Nephron (organoid): Measurements from ENCODE around the gene VPS45.

Source experiments
- H3K27ac Mint-ChIP-seq, 3 experiments: 2 replicates each; pipeline ENCODE4 v1.8.0; 2020; ENCODE audit warnings: mixed read lengths in 3 of 3, mild to moderate bottlenecking in 2 of 3, moderate library complexity in 1 of 3
- H3K27me3 Mint-ChIP-seq: 2 replicates; pipeline ENCODE4 v1.8.0; 2021; ENCODE audit warnings: low read depth, mild to moderate bottlenecking, moderate library complexity, mixed read lengths
- H3K36me3 Mint-ChIP-seq: 2 replicates; pipeline ENCODE4 v1.8.0; 2020; ENCODE audit warnings: low read depth, mixed read lengths
- H3K4me1 Mint-ChIP-seq: 2 replicates; pipeline ENCODE4 v1.8.0; 2020; ENCODE audit warnings: mixed read lengths
- H3K4me3 Mint-ChIP-seq, 3 experiments: 2 replicates each; pipeline ENCODE4 v1.8.0; 2020; ENCODE audit warnings: mild to moderate bottlenecking in 3 of 3, mixed read lengths in 3 of 3, moderate library complexity in 2 of 3
- H3K9me3 Mint-ChIP-seq: 2 replicates; pipeline ENCODE4 v1.8.0; 2020; ENCODE audit warnings: mixed read lengths
- TF ChIP-seq, protein P1 (sequence below), 3 experiments: fragments of 200-600 bp; sonication (generic); IDR thresholded peaks; one replicate each; pipeline ENCODE4 v1.5.0; 2021; ENCODE audit warnings: antibody characterized with exemption in 3 of 3; ENCODE audit not compliant: unreplicated experiment in 3 of 3

VPS45 gene

DNA sequence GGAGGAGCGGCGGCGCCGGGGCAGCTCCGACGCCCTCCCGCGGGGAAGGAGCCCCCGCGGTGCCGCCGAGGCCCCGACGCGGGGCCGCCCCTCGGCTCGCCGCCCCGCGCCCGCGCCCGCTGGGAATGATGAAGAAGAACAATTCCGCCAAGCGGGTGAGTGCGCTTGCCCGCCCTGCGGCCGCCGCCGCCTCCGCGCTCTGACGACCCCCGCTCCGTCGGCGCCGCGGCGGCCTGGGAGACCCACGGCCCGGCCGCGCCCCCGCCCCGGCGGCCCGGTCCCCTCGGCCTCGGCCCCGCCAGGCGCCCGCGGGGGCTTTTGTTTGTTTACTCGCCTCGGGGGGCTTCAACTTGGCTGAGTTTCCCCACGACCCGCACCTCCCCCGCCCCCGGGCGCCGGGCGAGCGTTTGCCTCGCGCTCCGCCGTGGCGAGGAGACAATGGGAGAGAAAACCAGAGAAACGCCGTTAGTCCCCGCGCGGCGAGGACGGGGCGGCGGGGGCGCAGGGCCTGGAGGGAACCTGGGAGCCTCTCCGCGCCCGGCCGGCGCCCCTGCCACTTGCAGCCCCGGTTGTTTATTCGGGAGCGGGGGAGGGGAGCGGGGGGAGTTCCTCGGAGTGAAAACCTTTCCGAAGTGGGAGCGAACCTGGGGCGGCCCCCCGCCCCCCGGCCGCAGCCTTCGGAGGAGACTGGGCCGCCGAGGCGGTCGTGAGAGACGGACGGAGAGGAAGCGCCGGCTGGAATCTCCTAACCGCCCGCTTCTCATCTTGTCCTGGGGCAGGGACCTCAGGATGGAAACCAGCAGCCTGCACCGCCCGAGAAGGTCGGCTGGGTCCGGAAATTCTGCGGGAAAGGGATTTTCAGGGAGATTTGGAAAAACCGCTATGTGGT is 82.8 kb downstream of the VPS45 start:
- Mint-ChIP-seq H3K9me3 (no peaks in the 10 kb centered on the region), H3K36me3 (peaks cover 35% of the 10 kb centered on the region), H3K27me3 (no peaks in the 10 kb centered on the region), H3K4me1 (peaks cover 72% of the 10 kb centered on the region), H3K27ac (peak overlapping the region; percentile 88 to 99 (median 89)), H3K4me3 (peak overlapping the region; percentile 98 to 99 (median 98))
- TF ChIP-seq, protein P1, sequence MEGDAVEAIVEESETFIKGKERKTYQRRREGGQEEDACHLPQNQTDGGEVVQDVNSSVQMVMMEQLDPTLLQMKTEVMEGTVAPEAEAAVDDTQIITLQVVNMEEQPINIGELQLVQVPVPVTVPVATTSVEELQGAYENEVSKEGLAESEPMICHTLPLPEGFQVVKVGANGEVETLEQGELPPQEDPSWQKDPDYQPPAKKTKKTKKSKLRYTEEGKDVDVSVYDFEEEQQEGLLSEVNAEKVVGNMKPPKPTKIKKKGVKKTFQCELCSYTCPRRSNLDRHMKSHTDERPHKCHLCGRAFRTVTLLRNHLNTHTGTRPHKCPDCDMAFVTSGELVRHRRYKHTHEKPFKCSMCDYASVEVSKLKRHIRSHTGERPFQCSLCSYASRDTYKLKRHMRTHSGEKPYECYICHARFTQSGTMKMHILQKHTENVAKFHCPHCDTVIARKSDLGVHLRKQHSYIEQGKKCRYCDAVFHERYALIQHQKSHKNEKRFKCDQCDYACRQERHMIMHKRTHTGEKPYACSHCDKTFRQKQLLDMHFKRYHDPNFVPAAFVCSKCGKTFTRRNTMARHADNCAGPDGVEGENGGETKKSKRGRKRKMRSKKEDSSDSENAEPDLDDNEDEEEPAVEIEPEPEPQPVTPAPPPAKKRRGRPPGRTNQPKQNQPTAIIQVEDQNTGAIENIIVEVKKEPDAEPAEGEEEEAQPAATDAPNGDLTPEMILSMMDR (IDR thresholded peaks at IDR 0.05; ENCODE audit: unreplicated experiment in 3 of 3) = no peak

DNA sequence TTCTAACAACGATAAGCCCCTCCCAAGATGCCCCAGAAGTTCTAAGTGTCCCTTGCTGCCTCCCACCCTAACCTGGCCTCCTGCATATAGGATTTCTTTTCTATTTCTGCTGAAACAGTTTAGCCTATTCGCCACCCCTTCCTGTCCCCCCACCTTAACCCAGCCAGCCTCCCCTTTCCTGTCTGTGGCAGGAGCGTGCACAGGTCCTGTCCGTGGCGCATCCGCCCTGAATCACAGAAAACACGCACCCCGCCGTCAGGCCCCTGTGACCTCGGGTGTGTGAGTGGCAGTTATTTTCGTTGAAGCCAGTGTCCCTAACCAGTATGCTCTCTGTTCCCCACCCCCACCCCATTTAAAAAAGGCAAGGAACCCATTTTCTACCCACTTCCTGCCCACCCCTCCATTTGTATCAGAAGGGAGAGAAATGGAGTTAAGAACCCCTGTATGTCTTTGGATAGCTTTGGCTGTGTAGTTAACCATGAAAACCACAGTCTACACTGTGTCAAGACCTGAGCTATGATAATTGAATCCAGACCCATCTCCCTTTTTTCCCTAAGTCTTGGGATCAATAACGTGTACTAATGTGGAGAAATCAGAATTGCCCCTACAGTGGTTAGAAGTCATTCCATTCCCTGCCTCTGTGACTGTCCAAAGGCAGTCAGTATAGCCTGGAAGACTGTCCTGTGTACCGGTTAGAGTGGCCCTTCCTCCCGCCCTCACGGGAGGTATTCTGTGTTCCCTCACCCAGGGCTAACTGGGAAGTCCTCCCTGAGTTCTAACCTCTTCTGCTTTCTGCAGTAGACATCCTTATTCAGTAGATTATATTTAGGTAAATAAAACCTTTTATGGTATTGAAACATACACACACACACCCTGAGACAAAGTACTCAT is 84.0 kb downstream of the VPS45 start:
- H3K36me3 Mint-ChIP-seq = peaks cover 47% of the 10 kb centered on the region
- H3K4me1 Mint-ChIP-seq = peaks cover 75% of the 10 kb centered on the region
- H3K9me3 Mint-ChIP-seq = no peaks in the 10 kb centered on the region
- no peaks in the 10 kb centered on the region for H3K27me3 Mint-ChIP-seq
- peak overlapping the region; percentile 88 to 97 (median 89) for H3K27ac Mint-ChIP-seq
- peak overlapping the region; percentile 96 to 99 (median 98) for H3K4me3 Mint-ChIP-seq
- TF ChIP-seq, protein P1 (IDR thresholded peaks at IDR 0.05; ENCODE audit: unreplicated experiment in 3 of 3) = no peak

DNA sequence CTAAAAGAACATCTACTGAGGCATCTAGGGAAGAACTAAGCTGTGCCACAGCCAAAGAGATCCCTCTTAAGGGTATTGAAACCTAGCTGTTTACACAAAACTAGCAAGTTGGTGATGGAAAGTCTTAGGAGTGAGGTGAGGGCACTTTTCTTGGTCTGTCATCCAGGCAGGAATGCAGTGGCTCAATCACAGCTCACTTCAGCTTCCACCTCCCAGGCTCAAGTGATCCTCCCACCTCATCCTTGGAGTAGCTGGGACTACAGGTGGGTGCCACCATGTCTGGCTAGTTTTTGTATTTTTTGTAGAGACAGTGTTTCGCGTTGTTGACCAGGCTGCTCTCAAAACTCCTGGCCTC is 84.6 kb downstream of the VPS45 start:
- Mint-ChIP-seq H3K27me3 (no peaks in the 10 kb centered on the region), H3K4me3 (peak overlapping the region; percentile 96 to 99 (median 98)), H3K27ac (peak overlapping the region; percentile 88 to 97 (median 89)), H3K9me3 (no peaks in the 10 kb centered on the region), H3K4me1 (peaks cover 75% of the 10 kb centered on the region), H3K36me3 (peaks cover 53% of the 10 kb centered on the region)
- TF ChIP-seq, protein P1 (IDR thresholded peaks at IDR 0.05; ENCODE audit: unreplicated experiment in 3 of 3) = no peak

DNA sequence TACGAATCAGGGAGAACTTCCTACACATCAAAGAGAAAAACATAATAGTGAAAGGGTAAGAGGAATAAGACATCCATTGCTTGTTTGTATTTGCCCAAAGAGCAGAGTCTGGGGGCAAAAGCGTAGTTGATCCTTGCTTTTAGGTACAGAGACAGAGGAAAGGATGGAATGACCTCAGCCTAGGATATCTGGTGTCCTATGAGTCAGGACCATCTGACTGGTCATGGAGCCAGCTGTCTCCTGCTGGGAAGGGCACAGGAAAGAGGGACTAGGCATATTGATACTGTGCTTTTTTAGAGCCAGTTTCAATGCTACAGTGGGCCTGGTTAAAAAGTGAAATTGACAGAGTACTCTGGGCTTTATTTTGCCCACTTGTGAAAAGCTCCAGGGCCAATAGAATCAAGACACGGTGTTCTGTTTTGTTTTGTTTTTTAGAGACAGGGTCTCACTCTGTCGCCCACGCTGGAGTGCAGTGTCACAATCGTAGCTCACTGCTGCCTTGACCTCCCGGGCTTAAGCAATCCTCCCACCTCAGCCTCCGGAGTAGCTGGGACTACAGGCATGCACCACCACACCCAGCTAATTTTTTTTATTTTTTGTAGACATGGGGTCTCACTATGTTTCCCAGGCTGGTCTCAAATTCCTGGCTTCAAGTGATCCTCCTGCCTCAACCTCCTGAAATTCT is 85.3 kb downstream of the VPS45 start:
- TF ChIP-seq, protein P1 (IDR thresholded peaks at IDR 0.05; ENCODE audit: unreplicated experiment in 3 of 3) = no peak
- Mint-ChIP-seq H3K4me3 (peak overlapping the region; percentile 71 to 84 (median 80)), H3K27me3 (no peaks in the 10 kb centered on the region), H3K4me1 (peaks cover 75% of the 10 kb centered on the region), H3K36me3 (peaks cover 60% of the 10 kb centered on the region), H3K9me3 (no peaks in the 10 kb centered on the region), H3K27ac (peak overlapping the region; percentile 33 to 73 (median 43))

DNA sequence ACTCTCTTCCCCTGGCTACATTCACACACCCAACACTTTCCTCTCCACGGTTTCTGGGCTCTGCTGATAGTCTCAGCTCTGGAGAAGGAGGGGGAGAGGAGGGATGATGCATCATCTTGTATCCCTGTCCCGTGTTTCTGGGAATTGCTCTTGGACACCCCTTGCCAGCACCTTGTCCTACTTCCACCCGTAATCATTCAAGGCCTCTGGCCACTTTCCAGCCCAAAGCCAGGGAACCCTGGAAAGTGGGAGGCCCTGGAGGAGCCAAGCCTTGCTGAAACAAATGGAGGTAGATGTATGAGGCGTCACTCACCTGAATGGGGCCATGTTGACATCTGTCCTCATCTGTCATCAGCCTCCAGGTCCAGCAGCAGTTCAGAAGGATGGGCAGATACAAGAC is 86.6 kb downstream of the VPS45 start:
- H3K9me3 Mint-ChIP-seq = no peaks in the 10 kb centered on the region
- peaks cover 71% of the 10 kb centered on the region for H3K4me1 Mint-ChIP-seq
- TF ChIP-seq, protein P1 (IDR thresholded peaks at IDR 0.05; ENCODE audit: unreplicated experiment in 3 of 3) = no peak
- peak overlapping the region; percentile 21 to 71 (median 55) for H3K4me3 Mint-ChIP-seq
- H3K27me3 Mint-ChIP-seq = no peaks in the 10 kb centered on the region
- H3K36me3 Mint-ChIP-seq = peaks cover 70% of the 10 kb centered on the region
- peak overlapping the region; percentile 5 to 73 (median 18) for H3K27ac Mint-ChIP-seq
